HCT116 (cell line): ENCODE measurements around the gene CCDC86. TPM values are rescaled to one million over a fixed set of nuclear protein-coding genes. Genes with fewer than 3 reads are reported as not detected.

Source experiments
- ATAC-seq: fragments of 200-7000 bp; cut with Tn5 transposase; 2 replicates; pipeline ENCODE4 v1.9.1; 2020; ENCODE audit warnings: mild to moderate bottlenecking, moderate library complexity
- BruUV-seq: library from RNA; stranded (reverse); fragments of 400-500 nt; replicated peaks from 2 replicates; lab custom pipeline; 2021; lab: Mats Ljungman, UMichigan
- CTCF ChIA-PET: fragments of 300-600 bp; sonication (Branson Sonifier 250); formaldehyde crosslinking; loops from one replicate; lab custom pipeline; 2021; ENCODE audit warnings: antibody characterized with exemption; lab: Charles Lee
- POLR2A ChIA-PET: fragments of 300-600, 350-600 bp; sonication (Branson Sonifier 250); formaldehyde crosslinking; loops from one replicate; lab custom pipeline; 2021; ENCODE audit warnings: antibody characterized with exemption; lab: Charles Lee
- RAD21 ChIA-PET, 2 experiments: fragments of 300-600 bp; sonication (Branson Sonifier 250); formaldehyde crosslinking; loops; one replicate each; lab custom pipeline; 2023; ENCODE audit warnings: low total read pairs in 2 of 2; ENCODE audit not compliant: uncharacterized antibody in 2 of 2, unreplicated experiment in 2 of 2, low non-redundant PET in 1 of 2; lab: Charles Lee
- DNase-seq: peaks from one replicate; pipeline ENCODE4 v3.0.0-alpha.2; 2010; ENCODE audit warnings: low read depth, low spot score
- H2AFZ ChIP-seq: fragments of 200-600 bp; shearing (Covaris generic), sonication (generic); 2 replicates; pipeline ENCODE4 v1.6.1; 2017; ENCODE audit warnings: low read depth, mixed run types, mixed read lengths, antibody characterized with exemption, low read length; ENCODE audit not compliant: poor library complexity, severe bottlenecking
- H3K27ac ChIP-seq: 2 replicates; pipeline ENCODE4 v1.5.1; 2012; ENCODE audit warnings: low read depth, low read length
- H3K27me3 ChIP-seq: fragments of 200-600 bp; sonication (generic); 2 replicates; pipeline ENCODE4 v1.6.1; 2016; ENCODE audit warnings: mixed run types, low read length, mixed read lengths; ENCODE audit not compliant: insufficient read depth
- H3K36me3 ChIP-seq, 2 experiments: fragments of 200-500 bp in 1 of 2; fragments of 200-600 bp in 1 of 2; sonication (Bioruptor generic) in 1 of 2; sonication (generic) in 1 of 2; 2 replicates each; pipeline versions ENCODE4 v1.5.1 to v1.6.1; 2014 to 2016; ENCODE audit warnings: low read length in 2 of 2, inconsistent platforms in 1 of 2, mixed read lengths in 1 of 2, mixed run types in 1 of 2; ENCODE audit not compliant: insufficient read depth in 2 of 2, control insufficient read depth in 1 of 2
- H3K4me1 ChIP-seq, 2 experiments: fragments of 200-600 bp in 1 of 2; sonication (generic) in 1 of 2; 2 replicates each; pipeline versions ENCODE4 v1.5.1 to v1.6.1; 2012 to 2017; ENCODE audit warnings: low read length in 2 of 2, inconsistent platforms in 1 of 2, mild to moderate bottlenecking in 1 of 2, mixed read lengths in 1 of 2, mixed run types in 1 of 2, moderate library complexity in 1 of 2; ENCODE audit not compliant: insufficient read depth in 2 of 2, control insufficient read depth in 1 of 2
- H3K4me2 ChIP-seq: fragments of 200-600 bp; sonication (generic); 2 replicates; pipeline ENCODE4 v1.6.1; 2017; ENCODE audit warnings: mixed run types, low read length, mixed read lengths
- H3K4me3 ChIP-seq, 2 experiments: fragments of 200-600 bp in 1 of 2; sonication (generic) in 1 of 2; replicated peaks in 1 of 2; 2 replicates each; pipeline ENCODE4 v1.5.1; 2011 to 2016; ENCODE audit warnings: low read length in 2 of 2, control low read depth in 1 of 2, low read depth in 1 of 2, mild to moderate bottlenecking in 1 of 2, mixed read lengths in 1 of 2, mixed run types in 1 of 2
- H3K79me2 ChIP-seq: fragments of 200-600 bp; sonication (generic); 2 replicates; pipeline ENCODE4 v1.6.1; 2017; ENCODE audit warnings: mild to moderate bottlenecking, mixed run types, low read length, moderate library complexity, mixed read lengths; ENCODE audit not compliant: insufficient read depth
- H3K9ac ChIP-seq: fragments of 200-600 bp; sonication (generic); 2 replicates; pipeline ENCODE4 v1.6.1; 2016; ENCODE audit warnings: low read length, mixed read lengths
- H3K9me2 ChIP-seq: fragments of 200-600 bp; sonication (generic), shearing (Covaris generic); 2 replicates; pipeline ENCODE4 v1.6.1; 2017; ENCODE audit warnings: mixed run types, mild to moderate bottlenecking, moderate library complexity; ENCODE audit not compliant: insufficient read depth
- H3K9me3 ChIP-seq, 2 experiments: fragments of 200-500 bp in 1 of 2; fragments of 200-600 bp in 1 of 2; sonication (Bioruptor generic) in 1 of 2; sonication (generic) in 1 of 2; 2 replicates each; pipeline ENCODE4 v1.6.1; 2014 to 2017; ENCODE audit warnings: low read length in 2 of 2, mixed read lengths in 2 of 2, inconsistent platforms in 1 of 2, low read depth in 1 of 2, mild to moderate bottlenecking in 1 of 2, mixed run types in 1 of 2, moderate library complexity in 1 of 2; ENCODE audit not compliant: control insufficient read depth in 1 of 2, insufficient read depth in 1 of 2
- H4K20me1 ChIP-seq: fragments of 200-600 bp; sonication (generic), shearing (Covaris generic); 2 replicates; pipeline ENCODE4 v1.6.1; 2017; ENCODE audit warnings: mixed run types, mild to moderate bottlenecking, moderate library complexity; ENCODE audit not compliant: insufficient read depth
- CBX3 ChIP-seq: IDR thresholded peaks from 2 replicates; pipeline ENCODE4 v1.6.1; 2012; ENCODE audit warnings: low read depth
- EZH2 ChIP-seq: fragments of 200-600 bp; sonication (generic); IDR thresholded peaks from 2 replicates; pipeline ENCODE4 v1.6.1; 2017; ENCODE audit warnings: antibody characterized with exemption, mixed run types
- EZH2phosphoT487 ChIP-seq: fragments of 200-600 bp; IDR thresholded peaks from 2 replicates; pipeline ENCODE4 v1.6.1; 2018; ENCODE audit warnings: antibody characterized with exemption, borderline replicate concordance
- FOSL1 ChIP-seq: IDR thresholded peaks from 2 replicates; pipeline ENCODE4 v1.6.1; 2012; ENCODE audit warnings: low read depth
- JUND ChIP-seq: IDR thresholded peaks from 2 replicates; pipeline ENCODE4 v1.6.1; 2012
- POLR2A ChIP-seq: IDR thresholded peaks from 2 replicates; pipeline ENCODE4 v1.7.0; 2011; ENCODE audit warnings: borderline replicate concordance; ENCODE audit not compliant: insufficient read depth, insufficient read length; ENCODE audit errors: extremely low read depth
- SIN3A ChIP-seq: IDR thresholded peaks from 2 replicates; pipeline ENCODE4 v1.6.1; 2012; ENCODE audit warnings: low read depth
- SRF ChIP-seq: IDR thresholded peaks from 2 replicates; pipeline ENCODE4 v1.6.1; 2012; ENCODE audit warnings: low read depth
- TCF7L2 ChIP-seq: IDR thresholded peaks from 2 replicates; pipeline ENCODE4 v1.7.0; 2011; ENCODE audit warnings: borderline replicate concordance, inconsistent platforms; ENCODE audit not compliant: insufficient read depth, insufficient read length; ENCODE audit errors: extremely low read depth
- YY1 ChIP-seq: IDR thresholded peaks from 2 replicates; pipeline ENCODE4 v1.6.1; 2011; ENCODE audit warnings: low read length, low read depth, moderate library complexity, mild to moderate bottlenecking; ENCODE audit not compliant: insufficient replicate concordance; ENCODE audit errors: extremely low read depth
- ZFX ChIP-seq: fragments of 450-650 bp; IDR thresholded peaks from 2 replicates; pipeline ENCODE4 v1.6.1; 2017
- intact Hi-C: fragments of 100-400 bp; cut with micrococcal nuclease; formaldehyde crosslinking; loops from 2 replicates; pipeline ENCODE4 v1.10.0; 2022
- total RNA-seq: library from RNA; stranded (reverse); gene quantifications from one replicate; pipeline ENCODE4 v1.2.1, GENCODE V29; 2021; ENCODE audit not compliant: unreplicated experiment
- TF ChIP-seq, protein P1 (sequence below): IDR thresholded peaks from 2 replicates; pipeline ENCODE4 v1.6.1; 2011; ENCODE audit warnings: mild to moderate bottlenecking, low read length, moderate library complexity; ENCODE audit not compliant: insufficient replicate concordance; ENCODE audit errors: extremely low read depth
- TF ChIP-seq, protein P2 (sequence below): IDR thresholded peaks from 2 replicates; pipeline ENCODE4 v1.6.1; 2012
- TF ChIP-seq, protein P3 (sequence below): IDR thresholded peaks from 2 replicates; pipeline ENCODE4 v1.6.1; 2012
- TF ChIP-seq, protein P4 (sequence below): IDR thresholded peaks from 2 replicates; pipeline ENCODE4 v1.6.1; 2012; ENCODE audit warnings: low read depth

CCDC86 gene
- total RNA-seq, 1 experiment from 2014 or later = 69.6 TPM

DNA sequence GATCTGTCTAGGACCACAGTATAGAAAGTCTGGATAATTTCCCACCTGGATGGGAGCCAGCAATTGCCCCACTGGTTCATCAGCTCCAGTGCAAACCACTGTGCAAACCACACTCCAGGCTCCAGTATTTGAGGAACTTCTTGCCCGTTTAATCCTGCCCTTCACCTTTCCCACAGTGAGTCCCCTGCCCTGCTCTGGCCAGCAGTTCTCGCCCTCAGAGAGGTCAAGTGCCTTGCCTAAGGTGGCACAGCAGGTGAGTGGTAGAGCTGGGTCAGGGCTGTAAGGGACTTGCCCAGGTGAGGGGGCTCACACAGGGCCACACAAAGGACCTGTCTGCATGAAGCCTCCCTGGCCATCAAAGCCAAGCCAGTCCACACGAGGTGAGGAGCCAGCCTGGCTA, 32.7 kb upstream of the CCDC86 start:
- DNase-seq = no peak
- Histone ChIP-seq H4K20me1 (no peaks in the 10 kb centered on the region), H3K4me3 (no peak overlapping the region), H3K4me1 (no peaks in the 10 kb centered on the region), H3K27ac (no peak overlapping the region), H3K79me2 (no peaks in the 10 kb centered on the region), H3K36me3 (no peaks in the 10 kb centered on the region), H3K9ac (no peak overlapping the region), H3K4me2 (no peak overlapping the region), H3K9me2 (no peaks in the 10 kb centered on the region), H3K9me3 (no peaks in the 10 kb centered on the region), H3K27me3 (no peaks in the 10 kb centered on the region), H2AFZ (no peak overlapping the region)
- intact Hi-C loops = no loop called here
- no TSS peak for BruUV-seq
- ChIA-PET CTCF (no interaction called here), RAD21 (no interaction called here), POLR2A (no interaction called here)
- no peak for TF ChIP-seq EZH2
- TF ChIP-seq JUND = no peak
- no peak for ATAC-seq

DNA sequence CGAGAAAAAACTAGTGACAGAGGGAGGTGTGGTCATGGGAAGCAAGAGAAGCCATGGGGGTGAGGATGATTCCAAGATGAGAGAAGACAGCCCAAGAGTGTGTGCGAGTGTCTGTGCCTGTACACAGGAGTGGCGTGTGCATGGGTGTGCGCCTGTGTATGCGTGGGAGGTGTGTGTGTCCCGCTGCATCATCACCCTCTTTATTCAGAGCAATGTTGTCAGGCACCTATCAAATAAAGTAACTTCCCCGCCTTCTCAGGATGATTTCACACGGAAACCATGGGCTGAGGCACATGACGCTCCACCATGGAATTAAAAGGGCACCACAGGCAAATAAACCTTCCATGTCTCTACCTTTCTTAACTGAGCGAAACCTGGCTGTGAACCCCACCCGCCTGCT, 32.2 kb upstream of the CCDC86 start:
- H3K9ac ChIP-seq = no peak overlapping the region
- ChIA-PET CTCF (no interaction called here), POLR2A (no interaction called here), RAD21 (no interaction called here)
- H3K27me3 ChIP-seq = no peaks in the 10 kb centered on the region
- no TSS peak for BruUV-seq
- no peak overlapping the region for H3K4me2 ChIP-seq
- H3K79me2 ChIP-seq = no peaks in the 10 kb centered on the region
- H3K27ac ChIP-seq = no peak overlapping the region
- H3K9me3 ChIP-seq = no peaks in the 10 kb centered on the region
- DNase-seq (no peak), ATAC-seq (no peak)
- H3K9me2 ChIP-seq = no peaks in the 10 kb centered on the region
- H3K4me1 ChIP-seq = no peaks in the 10 kb centered on the region
- no peaks in the 10 kb centered on the region for H4K20me1 ChIP-seq
- H3K36me3 ChIP-seq = no peaks in the 10 kb centered on the region
- TF ChIP-seq TCF7L2 (no peak), SIN3A (no peak), ZFX (no peak), EZH2 (no peak), EZH2phosphoT487 (no peak), POLR2A (no peak), YY1 (no peak), FOSL1 (no peak), SRF (no peak), JUND (no peak), CBX3 (no peak)
- TF ChIP-seq, protein P1, sequence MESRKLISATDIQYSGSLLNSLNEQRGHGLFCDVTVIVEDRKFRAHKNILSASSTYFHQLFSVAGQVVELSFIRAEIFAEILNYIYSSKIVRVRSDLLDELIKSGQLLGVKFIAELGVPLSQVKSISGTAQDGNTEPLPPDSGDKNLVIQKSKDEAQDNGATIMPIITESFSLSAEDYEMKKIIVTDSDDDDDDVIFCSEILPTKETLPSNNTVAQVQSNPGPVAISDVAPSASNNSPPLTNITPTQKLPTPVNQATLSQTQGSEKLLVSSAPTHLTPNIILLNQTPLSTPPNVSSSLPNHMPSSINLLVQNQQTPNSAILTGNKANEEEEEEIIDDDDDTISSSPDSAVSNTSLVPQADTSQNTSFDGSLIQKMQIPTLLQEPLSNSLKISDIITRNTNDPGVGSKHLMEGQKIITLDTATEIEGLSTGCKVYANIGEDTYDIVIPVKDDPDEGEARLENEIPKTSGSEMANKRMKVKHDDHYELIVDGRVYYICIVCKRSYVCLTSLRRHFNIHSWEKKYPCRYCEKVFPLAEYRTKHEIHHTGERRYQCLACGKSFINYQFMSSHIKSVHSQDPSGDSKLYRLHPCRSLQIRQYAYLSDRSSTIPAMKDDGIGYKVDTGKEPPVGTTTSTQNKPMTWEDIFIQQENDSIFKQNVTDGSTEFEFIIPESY = no peak
- TF ChIP-seq, protein P2, sequence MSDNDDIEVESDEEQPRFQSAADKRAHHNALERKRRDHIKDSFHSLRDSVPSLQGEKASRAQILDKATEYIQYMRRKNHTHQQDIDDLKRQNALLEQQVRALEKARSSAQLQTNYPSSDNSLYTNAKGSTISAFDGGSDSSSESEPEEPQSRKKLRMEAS = no peak
- TF ChIP-seq, protein P3, sequence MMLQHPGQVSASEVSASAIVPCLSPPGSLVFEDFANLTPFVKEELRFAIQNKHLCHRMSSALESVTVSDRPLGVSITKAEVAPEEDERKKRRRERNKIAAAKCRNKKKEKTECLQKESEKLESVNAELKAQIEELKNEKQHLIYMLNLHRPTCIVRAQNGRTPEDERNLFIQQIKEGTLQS = no peak
- TF ChIP-seq, protein P4, sequence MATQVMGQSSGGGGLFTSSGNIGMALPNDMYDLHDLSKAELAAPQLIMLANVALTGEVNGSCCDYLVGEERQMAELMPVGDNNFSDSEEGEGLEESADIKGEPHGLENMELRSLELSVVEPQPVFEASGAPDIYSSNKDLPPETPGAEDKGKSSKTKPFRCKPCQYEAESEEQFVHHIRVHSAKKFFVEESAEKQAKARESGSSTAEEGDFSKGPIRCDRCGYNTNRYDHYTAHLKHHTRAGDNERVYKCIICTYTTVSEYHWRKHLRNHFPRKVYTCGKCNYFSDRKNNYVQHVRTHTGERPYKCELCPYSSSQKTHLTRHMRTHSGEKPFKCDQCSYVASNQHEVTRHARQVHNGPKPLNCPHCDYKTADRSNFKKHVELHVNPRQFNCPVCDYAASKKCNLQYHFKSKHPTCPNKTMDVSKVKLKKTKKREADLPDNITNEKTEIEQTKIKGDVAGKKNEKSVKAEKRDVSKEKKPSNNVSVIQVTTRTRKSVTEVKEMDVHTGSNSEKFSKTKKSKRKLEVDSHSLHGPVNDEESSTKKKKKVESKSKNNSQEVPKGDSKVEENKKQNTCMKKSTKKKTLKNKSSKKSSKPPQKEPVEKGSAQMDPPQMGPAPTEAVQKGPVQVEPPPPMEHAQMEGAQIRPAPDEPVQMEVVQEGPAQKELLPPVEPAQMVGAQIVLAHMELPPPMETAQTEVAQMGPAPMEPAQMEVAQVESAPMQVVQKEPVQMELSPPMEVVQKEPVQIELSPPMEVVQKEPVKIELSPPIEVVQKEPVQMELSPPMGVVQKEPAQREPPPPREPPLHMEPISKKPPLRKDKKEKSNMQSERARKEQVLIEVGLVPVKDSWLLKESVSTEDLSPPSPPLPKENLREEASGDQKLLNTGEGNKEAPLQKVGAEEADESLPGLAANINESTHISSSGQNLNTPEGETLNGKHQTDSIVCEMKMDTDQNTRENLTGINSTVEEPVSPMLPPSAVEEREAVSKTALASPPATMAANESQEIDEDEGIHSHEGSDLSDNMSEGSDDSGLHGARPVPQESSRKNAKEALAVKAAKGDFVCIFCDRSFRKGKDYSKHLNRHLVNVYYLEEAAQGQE = no peak
- no peak overlapping the region for H3K4me3 ChIP-seq
- intact Hi-C loops = no loop called here
- H2AFZ ChIP-seq = no peak overlapping the region
